T-helper 2 cell treated with Interferon-gamma antibody and Interleukin-4, amounts not matched to agents 5 μg/mL and 100 μg/mL, for 36 hours (primary cell): ENCODE data around the gene RAB22A.
"Not testable (repeated sequence)": the region's sequence is repeated elsewhere in the genome, so short reads cannot be mapped to it uniquely, and the experiment has no call there.

Experiments
- DNase-seq: peaks from one replicate; pipeline ENCODE4 v3.0.0; 2021; ENCODE audit warnings: low spot score
- H3K27ac Mint-ChIP-seq: one replicate; pipeline ENCODE4 v1.8.0; 2021; ENCODE audit warnings: mild to moderate bottlenecking, mixed read lengths
- H3K27me3 Mint-ChIP-seq: one replicate; pipeline ENCODE4 v1.8.0; 2021; ENCODE audit warnings: low read depth, mixed read lengths
- H3K36me3 Mint-ChIP-seq: one replicate; pipeline ENCODE4 v1.8.0; 2021; ENCODE audit warnings: low read depth, mixed read lengths
- H3K4me1 Mint-ChIP-seq: one replicate; pipeline ENCODE4 v1.8.0; 2021; ENCODE audit warnings: low read depth, mixed read lengths
- H3K4me3 Mint-ChIP-seq: one replicate; pipeline ENCODE4 v1.8.0; 2022; ENCODE audit warnings: mild to moderate bottlenecking, moderate library complexity, mixed read lengths
- H3K9me3 Mint-ChIP-seq: one replicate; pipeline ENCODE4 v1.8.0; 2021; ENCODE audit warnings: mixed read lengths

RAB22A gene

DNA sequence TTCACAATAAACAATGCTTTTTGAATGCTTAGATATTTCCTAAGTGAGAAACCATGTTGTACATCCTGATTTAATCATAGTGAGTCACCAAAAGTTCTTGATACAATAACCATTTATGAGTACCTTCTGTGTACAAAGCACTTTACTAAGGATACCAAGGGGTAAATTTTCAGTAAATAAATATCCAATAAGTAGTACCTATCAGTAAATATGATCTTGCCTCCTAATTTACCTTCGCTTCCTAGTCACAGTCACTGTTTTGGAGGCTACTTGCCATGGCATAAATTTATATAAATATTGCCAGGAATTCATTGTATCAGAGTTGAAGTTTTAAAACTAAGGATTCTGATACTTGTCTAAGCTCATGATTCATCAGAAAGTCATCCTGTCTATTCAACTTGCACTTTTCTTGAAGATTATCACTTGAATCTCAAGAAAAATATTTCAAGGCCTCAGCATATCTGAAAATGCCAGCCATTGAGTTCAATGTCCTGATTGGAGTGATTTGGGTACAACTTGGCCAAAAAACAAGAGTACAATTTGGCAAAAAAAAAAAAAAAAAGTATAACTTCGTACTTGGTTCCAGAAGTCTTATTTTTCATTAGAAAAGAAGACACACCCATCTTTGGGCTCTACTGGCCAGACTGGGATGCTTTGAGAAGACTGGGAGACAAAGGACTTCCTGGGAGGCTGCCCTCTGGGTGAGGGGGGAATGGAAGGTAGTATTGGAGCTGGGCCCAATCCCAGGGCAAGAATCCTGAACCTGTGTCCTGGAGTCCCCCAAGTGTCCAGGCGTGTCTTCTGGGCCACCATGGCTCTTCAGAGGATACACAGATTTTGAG is 32.8 kb downstream of the RAB22A start:
- H3K4me1 Mint-ChIP-seq: peaks cover 12% of the 10 kb centered on the region
- no peak for DNase-seq
- no peak overlapping the region for H3K4me3 Mint-ChIP-seq
- no peaks in the 10 kb centered on the region for H3K9me3 Mint-ChIP-seq
- H3K27me3 Mint-ChIP-seq: no peaks in the 10 kb centered on the region
- H3K27ac Mint-ChIP-seq: no peak overlapping the region
- H3K36me3 Mint-ChIP-seq: peaks cover 44% of the 10 kb centered on the region

DNA sequence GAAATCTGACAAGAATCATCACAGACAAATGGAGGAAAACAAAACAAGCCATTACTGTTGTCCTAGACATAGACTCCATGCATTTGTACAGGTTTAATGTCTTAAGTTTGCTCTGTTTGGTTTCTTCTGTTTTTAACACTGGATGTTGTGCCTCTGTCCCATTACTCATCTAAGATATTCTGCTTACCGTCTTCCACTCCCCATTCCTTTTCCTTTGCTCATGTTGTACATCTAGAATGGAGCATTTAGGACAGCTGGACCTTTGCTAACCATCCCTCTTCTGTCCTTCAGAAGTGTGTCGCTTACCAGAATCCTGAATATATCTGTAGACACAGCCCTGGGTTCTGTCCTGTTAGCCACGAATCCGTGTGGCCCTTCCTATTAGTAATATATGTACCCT is 35.2 kb downstream of the RAB22A start:
- peaks cover 40% of the 10 kb centered on the region for H3K36me3 Mint-ChIP-seq
- peaks cover 10% of the 10 kb centered on the region for H3K4me1 Mint-ChIP-seq
- H3K27ac Mint-ChIP-seq: no peak overlapping the region
- no peaks in the 10 kb centered on the region for H3K9me3 Mint-ChIP-seq
- DNase-seq: no peak
- no peaks in the 10 kb centered on the region for H3K27me3 Mint-ChIP-seq
- H3K4me3 Mint-ChIP-seq: no peak overlapping the region

GRCh38 chr20:58349570-58349969 is 40.1 kb downstream of the RAB22A start:
- Mint-ChIP-seq H3K27ac (no peak overlapping the region), H3K4me1 (no peaks in the 10 kb centered on the region), H3K27me3 (no peaks in the 10 kb centered on the region), H3K9me3 (no peaks in the 10 kb centered on the region), H3K36me3 (peaks cover 41% of the 10 kb centered on the region), H3K4me3 (no peak overlapping the region)
- no peak for DNase-seq

GRCh38 chr20:58352468-58352867 is 43.0 kb downstream of the RAB22A start:
- peaks cover 24% of the 10 kb centered on the region for H3K36me3 Mint-ChIP-seq
- H3K27me3 Mint-ChIP-seq: no peaks in the 10 kb centered on the region
- DNase-seq: peak; percentile 45
- H3K4me1 Mint-ChIP-seq: no peaks in the 10 kb centered on the region
- no peak overlapping the region for H3K4me3 Mint-ChIP-seq
- H3K9me3 Mint-ChIP-seq: no peaks in the 10 kb centered on the region
- no peak overlapping the region for H3K27ac Mint-ChIP-seq

DNA sequence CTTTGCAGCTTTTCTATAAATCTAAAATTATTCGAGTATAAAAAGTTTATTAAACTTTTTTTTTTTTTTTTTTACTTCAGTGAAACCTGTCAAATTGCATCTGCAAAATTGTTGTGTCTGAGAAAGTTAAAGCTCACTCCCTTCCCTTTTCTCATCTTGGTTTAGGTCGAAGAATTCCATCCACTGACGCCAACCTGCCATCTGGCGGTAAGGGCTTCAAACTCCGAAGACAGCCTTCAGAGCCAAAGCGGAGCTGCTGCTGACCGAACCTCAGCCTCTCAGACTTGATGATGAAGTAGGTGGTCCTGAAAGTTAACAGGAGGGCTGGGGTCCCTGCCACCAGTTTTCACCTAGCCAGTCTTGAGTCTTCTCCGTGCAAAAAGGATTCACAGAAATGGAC is 49.9 kb downstream of the RAB22A start:
- H3K4me1 Mint-ChIP-seq: no peaks in the 10 kb centered on the region

GRCh38 chr20:58360936-58361335 is 51.4 kb downstream of the RAB22A start:
- no peak for DNase-seq
- Mint-ChIP-seq H3K9me3 (no peaks in the 10 kb centered on the region), H3K4me3 (no peak overlapping the region), H3K36me3 (peaks cover 28% of the 10 kb centered on the region), H3K4me1 (no peaks in the 10 kb centered on the region), H3K27me3 (no peaks in the 10 kb centered on the region), H3K27ac (no peak overlapping the region)

More for the DNA sequence above, 49.9 kb downstream of the RAB22A start:
- Mint-ChIP-seq H3K36me3 (peaks cover 33% of the 10 kb centered on the region), H3K9me3 (no peaks in the 10 kb centered on the region), H3K4me3 (no peak overlapping the region), H3K27me3 (no peaks in the 10 kb centered on the region), H3K27ac (no peak overlapping the region)
- DNase-seq: no peak

DNA sequence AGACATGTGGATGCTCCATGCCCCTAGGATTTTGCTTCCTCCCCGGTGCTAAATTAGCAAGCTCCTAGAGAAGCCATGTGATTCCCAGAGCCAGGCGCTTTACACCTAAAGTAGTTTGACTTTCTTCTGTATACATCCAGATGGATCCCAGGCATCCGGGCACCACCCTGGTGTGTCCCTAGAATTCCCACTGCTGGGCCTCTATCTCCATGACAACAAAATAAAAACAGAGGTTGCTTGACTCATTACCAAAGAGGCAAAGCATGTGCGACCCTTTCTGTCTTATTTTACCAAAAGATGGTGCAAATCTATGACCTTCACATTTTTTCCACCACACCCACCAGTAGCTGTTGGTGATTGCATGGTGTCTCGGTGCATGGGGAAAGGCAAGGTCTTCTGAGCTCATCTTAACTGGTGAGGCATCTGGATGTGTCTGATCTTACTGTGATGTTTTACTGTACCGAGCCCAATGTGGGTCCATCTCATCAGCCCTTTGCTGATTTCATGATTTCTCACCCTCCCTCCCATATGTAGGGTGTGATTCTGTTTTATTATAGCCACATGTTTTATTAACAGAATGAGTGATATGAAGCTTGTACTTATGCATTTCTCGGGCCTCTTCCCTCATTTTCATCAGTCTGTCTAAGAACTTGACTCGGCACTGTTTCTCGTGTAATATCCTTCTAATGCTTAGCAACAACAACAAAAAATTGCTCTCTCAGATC is 52.1 kb downstream of the RAB22A start:
- Mint-ChIP-seq H3K9me3 (no peaks in the 10 kb centered on the region), H3K36me3 (peaks cover 29% of the 10 kb centered on the region), H3K4me1 (no peaks in the 10 kb centered on the region), H3K4me3 (no peak overlapping the region), H3K27me3 (no peaks in the 10 kb centered on the region), H3K27ac (no peak overlapping the region)
- DNase-seq: no peak

GRCh38 chr20:58362206-58362516 is 52.6 kb downstream of the RAB22A start:
- peaks cover 27% of the 10 kb centered on the region for H3K36me3 Mint-ChIP-seq
- no peaks in the 10 kb centered on the region for H3K9me3 Mint-ChIP-seq
- H3K4me1 Mint-ChIP-seq: no peaks in the 10 kb centered on the region
- no peaks in the 10 kb centered on the region for H3K27me3 Mint-ChIP-seq
- no peak overlapping the region for H3K4me3 Mint-ChIP-seq
- H3K27ac Mint-ChIP-seq: no peak overlapping the region
- DNase-seq: no peak

DNA sequence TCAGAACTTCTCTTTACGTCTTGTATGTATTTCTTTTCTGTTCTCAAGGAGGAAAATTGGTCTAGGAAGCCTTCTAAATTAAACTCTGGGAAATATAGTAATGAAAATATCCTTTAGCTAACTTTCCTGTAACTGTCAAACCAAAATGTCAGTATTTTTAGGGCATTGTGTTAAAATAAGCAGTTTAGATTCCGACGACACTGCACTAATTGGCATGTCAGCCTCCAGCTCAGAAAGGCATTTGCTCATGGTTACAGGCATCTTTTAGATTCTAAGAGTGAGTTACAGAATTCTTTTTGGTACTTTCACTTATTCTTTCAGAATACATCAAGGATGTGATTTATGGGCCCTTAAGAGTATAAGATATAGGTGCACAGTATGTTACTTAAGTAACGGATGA is 53.5 kb downstream of the RAB22A start:
- Mint-ChIP-seq H3K27me3 (no peaks in the 10 kb centered on the region), H3K9me3 (no peaks in the 10 kb centered on the region), H3K4me1 (no peaks in the 10 kb centered on the region), H3K4me3 (no peak overlapping the region), H3K36me3 (peaks cover 27% of the 10 kb centered on the region), H3K27ac (no peak overlapping the region)
- no peak for DNase-seq

DNA sequence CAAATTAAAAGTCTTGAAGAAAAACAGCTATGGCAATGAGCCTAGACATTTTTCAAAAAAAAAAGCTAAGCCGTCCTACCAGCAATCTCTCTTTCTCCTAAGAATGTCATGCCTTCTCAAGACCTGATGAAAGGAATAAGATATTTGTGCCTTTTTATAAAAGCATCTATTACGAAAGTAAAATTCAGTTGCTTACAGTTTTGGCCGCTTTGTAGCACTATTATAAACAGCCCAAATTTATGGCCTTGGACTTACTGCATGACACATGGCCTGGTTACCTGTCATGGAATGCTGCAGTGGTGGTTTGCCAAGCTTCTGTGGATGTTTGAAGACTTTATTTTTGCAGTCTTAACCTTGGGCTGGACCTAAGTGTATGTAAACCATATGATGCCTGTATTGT is 57.4 kb downstream of the RAB22A start:
- no peak for DNase-seq
- no peaks in the 10 kb centered on the region for H3K4me1 Mint-ChIP-seq
- H3K36me3 Mint-ChIP-seq: peaks cover 8% of the 10 kb centered on the region
- H3K9me3 Mint-ChIP-seq: no peaks in the 10 kb centered on the region
- no peaks in the 10 kb centered on the region for H3K27me3 Mint-ChIP-seq
- no peak overlapping the region for H3K27ac Mint-ChIP-seq
- no peak overlapping the region for H3K4me3 Mint-ChIP-seq

- Mint-ChIP-seq H3K27me3 (peaks cover 9% of the 10 kb centered on the region), H3K4me3 (no peak overlapping the region), H3K36me3 (no peaks in the 10 kb centered on the region), H3K9me3 (no peaks in the 10 kb centered on the region), H3K4me1 (no peaks in the 10 kb centered on the region), H3K27ac (no peak overlapping the region)
- DNase-seq: no peak
Observed at GRCh38 chr20:58372806-58373205, 63.3 kb downstream of the RAB22A start.

DNA sequence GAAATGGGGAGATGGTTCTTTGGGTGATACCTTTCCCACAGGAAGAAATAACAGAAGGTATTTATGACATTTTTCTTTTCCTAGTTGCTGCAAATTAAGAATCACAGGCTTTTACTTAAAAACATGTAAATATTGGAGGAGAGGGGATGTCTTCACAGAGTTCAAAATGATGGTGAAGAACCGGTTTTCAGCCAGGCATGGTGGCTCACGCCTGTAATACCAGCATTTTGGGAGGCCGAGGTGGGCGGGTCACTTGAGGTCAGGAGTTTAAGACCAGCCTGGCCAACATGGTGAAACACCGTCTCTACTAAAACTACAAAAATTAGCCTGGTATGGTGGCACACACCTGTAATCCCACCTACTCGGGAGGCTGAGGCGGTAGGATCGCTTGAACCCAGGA is 63.8 kb downstream of the RAB22A start:
- not testable (repeated sequence) for H3K4me1 Mint-ChIP-seq, H3K9me3 Mint-ChIP-seq, DNase-seq, H3K4me3 Mint-ChIP-seq, H3K27ac Mint-ChIP-seq, H3K36me3 Mint-ChIP-seq
- peaks cover 13% of the 10 kb centered on the region for H3K27me3 Mint-ChIP-seq

- H3K4me3 Mint-ChIP-seq: no peak overlapping the region
- H3K27me3 Mint-ChIP-seq: peaks cover 19% of the 10 kb centered on the region
- no peak overlapping the region for H3K27ac Mint-ChIP-seq
- H3K4me1 Mint-ChIP-seq: no peaks in the 10 kb centered on the region
- no peaks in the 10 kb centered on the region for H3K9me3 Mint-ChIP-seq
- no peaks in the 10 kb centered on the region for H3K36me3 Mint-ChIP-seq
- no peak for DNase-seq
Observed at GRCh38 chr20:58374027-58374850, 64.7 kb downstream of the RAB22A start.
